CD4-positive, alpha-beta T cell treated with Interleukin-21 for 1 hour (primary cell): ENCODE measurements around the gene TRMT11.

Experiments
- DNase-seq: peaks from one replicate; pipeline ENCODE4 v3.0.0-alpha.2; 2020

Gene TRMT11

GRCh38 chr6:126077810-126078776 is 91.8 kb downstream of the TRMT11 start:
- DNase-seq: no peak

GRCh38 chr6:126083875-126084274 is 97.5 kb downstream of the TRMT11 start:
- no peak for DNase-seq

GRCh38 chr6:126086560-126086959 is 100.2 kb downstream of the TRMT11 start:
- DNase-seq: no peak
